GM18507 (cell line): ENCODE measurements around the gene NCOA7.
A peak's percentile ranks its signal among the peaks of the same experiment; 100 is the strongest.

ENCODE experiments used
- DNase-seq: peaks from one replicate; pipeline ENCODE4 v3.0.0; 2011; ENCODE audit warnings: low read depth; ENCODE audit not compliant: insufficient read length; ENCODE audit errors: extremely low spot score
- FAIRE-seq: peaks from 2 replicates; lab custom pipeline; 2011; peaks lifted over from hg19 to GRCh38; lab: Jason Lieb, UNC

Gene NCOA7

DNA sequence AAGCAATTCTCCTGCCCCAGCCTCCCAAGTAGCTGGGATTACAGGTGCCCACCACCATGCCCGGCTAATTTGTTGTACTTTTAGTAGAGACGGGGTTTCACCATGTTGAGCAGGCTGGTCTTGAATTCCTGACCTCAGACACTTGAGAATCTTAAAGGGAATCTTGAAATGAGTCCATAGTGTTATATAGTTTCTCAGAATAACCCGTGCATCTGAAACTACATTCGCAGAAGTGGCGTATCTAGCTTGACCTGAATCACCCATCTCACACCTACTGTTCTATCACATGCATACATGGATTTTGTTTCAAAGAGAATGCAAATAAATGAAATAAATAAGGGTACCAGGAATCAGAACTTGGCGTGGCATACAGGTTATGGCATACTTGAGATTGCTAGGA is 65.0 kb downstream of the NCOA7 start:
- DNase-seq (no peak), FAIRE-seq (peak; percentile 15)

- FAIRE-seq (no peak), DNase-seq (no peak)
Observed at GRCh38 chr6:125857846-125858245, 67.1 kb downstream of the NCOA7 start.

DNA sequence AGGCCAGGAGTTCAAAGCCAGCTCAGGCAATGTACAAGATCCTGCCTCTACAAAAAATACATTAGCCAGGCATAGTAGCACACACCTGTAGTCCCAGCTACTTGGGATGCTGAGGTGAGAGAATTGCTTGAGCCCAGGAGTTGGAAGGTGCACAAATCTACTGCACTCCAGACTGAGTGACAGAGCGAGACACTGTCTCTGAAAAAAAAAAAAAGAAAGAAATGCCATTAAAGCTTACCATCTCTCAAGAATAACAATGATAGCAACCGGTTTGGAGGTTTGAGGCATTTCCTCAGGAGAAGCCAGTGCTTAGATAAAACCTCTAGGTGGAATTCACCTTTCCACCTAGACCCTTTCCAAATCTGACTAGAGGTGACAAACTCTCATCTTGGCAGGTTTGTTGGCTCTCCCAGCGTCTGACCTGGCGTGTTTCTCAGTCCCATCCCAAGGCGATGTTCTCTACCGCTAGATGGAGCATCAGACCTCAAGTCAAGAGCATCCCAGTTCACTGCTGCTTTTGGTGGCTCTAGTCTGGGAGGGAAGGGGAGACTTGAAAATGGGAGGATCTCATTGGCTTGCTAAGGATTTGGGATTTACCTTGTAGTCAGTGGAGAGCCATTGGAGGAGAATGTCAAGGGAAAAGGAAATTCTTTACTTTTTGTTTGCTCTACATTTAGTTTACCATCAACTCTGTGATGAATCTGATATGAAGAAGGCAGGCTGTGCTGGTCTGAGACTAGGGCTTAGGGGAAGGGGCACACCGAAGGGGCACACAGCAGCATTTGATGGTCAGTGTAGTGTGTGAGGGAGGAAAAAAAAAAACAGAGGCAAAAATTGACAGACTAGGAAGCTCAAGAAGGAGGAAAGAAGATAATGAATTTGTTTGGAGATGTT is 67.9 kb downstream of the NCOA7 start:
- peak; percentile 81 for FAIRE-seq
- DNase-seq = peak; percentile 14

DNA sequence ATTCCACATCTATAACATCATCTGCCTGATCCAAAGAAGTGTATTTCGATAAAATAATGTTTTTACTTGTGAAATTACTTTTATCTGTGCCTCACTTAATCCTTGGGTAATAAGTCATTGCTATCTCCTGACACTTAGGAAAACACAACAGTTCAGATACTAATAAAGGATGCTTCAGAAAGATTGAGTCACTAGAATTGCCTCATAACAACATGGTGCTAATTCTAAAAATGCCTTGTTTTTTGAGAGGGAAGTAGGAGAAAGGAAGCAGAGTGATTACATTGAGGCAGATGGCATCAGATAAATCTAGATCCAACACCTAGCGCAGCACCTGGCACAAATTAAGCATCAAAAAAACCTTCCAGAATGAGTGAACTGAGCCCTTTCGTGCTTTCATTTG is 69.0 kb downstream of the NCOA7 start:
- FAIRE-seq = no peak
- DNase-seq = no peak

DNA sequence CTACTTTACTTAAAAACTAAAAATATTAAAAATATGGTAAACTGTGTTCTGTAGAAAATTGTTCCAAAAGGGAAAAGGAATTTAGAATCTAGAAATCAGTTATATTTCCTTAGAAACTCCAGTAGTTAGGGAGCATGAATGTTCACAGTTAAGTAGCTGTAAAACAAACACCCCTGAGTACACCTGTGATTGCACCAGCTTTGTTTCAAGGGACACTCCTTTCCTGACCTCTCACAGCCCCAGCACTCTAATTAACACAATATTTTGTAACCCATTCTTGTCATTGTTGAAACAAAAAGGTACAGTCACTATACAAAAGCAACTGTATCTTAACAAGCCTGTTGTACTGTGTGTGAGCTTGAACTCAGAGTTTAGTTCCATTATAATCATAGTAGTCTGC is 72.3 kb downstream of the NCOA7 start:
- DNase-seq (no peak), FAIRE-seq (no peak)

DNA sequence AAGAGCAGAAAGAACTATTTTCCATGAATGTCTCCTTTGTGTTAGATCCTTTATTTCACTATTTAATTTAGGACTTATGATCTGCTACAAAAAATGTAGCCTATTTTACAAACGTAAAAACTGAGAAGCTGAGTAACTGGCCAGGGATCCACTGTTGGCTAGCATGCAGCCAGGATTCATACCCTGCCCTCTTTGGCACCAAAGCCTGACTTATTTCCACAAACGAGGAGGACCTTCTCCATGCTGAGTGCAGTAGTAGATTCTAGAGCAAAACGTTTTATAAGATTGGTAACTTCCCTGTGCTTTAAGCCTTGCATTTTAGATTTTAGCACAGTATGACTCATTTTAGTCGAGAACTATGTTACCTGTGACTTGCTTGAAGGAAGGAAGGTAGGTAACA is 74.3 kb downstream of the NCOA7 start:
- DNase-seq (no peak), FAIRE-seq (no peak)

DNA sequence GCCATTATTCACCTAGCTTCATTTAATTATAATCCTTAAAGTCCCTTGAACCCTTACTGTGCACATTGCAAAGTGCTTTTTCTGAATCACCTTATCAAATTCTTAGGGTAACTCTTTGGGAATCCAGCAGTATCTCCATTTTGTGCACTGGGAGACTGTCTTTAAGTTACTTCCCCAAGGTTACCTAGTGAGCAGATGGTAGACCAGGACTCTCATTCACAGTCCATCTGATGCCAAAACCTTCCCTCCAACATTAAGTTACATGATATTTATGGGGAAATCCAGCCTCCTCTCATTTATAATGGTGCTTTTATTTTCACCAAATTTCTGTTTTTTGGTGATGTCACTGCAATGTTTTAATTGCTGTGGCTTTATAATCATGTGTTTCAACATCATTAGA is 75.7 kb downstream of the NCOA7 start:
- no peak for FAIRE-seq
- no peak for DNase-seq

GRCh38 chr6:125867483-125867942 is 76.8 kb downstream of the NCOA7 start:
- DNase-seq (no peak), FAIRE-seq (no peak)

GRCh38 chr6:125868252-125868651 is 77.5 kb downstream of the NCOA7 start:
- no peak for FAIRE-seq
- no peak for DNase-seq

GRCh38 chr6:125868678-125869395 is 78.1 kb downstream of the NCOA7 start:
- no peak for FAIRE-seq
- no peak for DNase-seq

DNA sequence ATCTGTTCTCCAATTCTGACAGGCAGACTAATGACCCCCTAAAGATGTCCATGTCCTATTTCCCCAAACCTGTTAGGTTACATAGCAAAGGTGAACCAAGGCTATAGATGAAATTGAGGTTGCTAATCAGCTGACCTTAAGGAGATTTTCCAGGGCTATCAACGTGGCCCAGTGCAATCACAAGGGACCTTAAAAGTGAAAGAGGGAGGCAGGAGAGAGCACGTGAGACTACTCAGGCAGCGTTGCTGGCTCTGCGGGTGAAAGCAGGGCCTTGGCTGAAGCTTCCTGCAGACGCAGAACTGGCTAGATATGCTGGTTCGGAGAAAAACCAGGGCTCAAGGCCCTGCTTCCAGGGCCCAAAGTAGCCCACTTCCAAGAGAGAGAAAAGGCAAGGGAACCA is 78.7 kb downstream of the NCOA7 start:
- no peak for DNase-seq
- no peak for FAIRE-seq

DNA sequence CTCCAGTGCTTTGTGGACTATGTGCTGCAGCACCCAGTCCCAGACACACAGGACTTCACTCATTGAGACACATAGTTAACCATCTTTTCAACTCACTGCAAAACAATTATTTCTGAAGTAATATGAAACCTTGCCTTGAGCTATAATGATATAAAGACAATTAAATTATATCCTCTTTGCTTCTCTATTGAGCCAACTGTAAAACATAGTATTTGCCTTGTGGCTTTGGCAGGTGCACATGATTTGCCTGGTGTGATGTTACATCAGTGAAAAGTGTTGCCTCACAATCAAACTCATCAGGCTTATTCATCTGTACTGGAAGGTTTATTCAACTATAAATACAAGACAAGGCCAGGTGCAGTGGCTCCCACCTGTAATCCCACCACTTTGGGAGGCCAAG is 80.6 kb downstream of the NCOA7 start:
- FAIRE-seq = no peak
- DNase-seq = no peak

GRCh38 chr6:125872259-125872921 is 81.6 kb downstream of the NCOA7 start:
- no peak for FAIRE-seq

GRCh38 chr6:125882243-125882642 is 91.5 kb downstream of the NCOA7 start:
- FAIRE-seq (no peak), DNase-seq (no peak)

More at GRCh38 chr6:125872259-125872921, 81.6 kb downstream of the NCOA7 start:
- DNase-seq = no peak

DNA sequence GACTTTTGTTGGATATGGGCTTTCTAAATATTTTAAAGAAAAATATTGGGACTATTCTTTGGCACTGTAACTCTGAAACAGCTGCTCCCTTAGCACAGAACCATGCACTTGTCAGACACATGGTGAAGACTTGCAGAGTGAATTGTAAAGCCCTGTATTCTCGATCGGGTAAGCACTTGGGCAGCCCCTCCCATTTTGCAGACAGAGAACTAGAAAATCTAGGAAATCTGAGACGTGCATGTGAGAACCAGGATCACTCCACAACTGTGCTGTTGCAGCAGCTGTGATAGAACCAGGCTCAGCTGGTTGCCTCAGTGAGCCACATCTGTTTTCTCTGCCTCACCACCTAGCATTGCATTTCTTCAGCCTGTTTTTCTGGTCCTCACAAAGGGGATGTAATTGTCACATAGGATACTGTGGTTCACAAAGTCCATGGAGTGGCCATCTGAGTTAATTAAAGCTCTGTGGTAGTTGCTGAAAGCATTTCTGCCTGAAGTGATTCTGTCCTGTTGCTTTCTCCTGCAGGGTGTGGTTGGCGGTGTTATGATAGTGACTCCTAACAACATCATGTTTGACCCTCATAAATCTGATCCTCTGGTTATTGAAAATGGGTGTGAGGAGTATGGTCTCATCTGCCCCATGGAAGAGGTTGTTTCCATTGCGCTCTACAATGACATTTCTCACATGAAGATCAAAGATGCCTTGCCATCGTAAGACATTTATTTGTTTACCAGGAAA is 94.0 kb downstream of the NCOA7 start:
- no peak for FAIRE-seq
- DNase-seq = no peak

DNA sequence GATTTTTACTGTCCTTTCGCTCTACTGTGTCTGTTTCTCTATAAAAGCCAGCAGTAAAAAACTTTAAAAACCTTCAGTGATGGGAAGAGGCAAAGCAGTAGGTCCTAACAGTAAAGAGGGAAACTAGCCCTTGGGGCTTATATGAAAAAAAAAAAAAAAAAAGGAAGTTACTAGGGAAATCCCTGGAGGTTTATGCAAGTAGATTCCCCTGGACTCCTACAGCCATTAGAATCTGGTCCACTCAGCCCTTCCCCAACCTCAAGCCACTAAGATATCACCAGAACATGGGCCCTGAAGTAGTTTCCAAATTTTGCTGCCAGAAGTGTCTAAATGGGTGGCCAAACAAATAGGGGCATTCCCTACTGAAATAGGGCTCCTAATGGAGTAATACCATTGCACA is 95.3 kb downstream of the NCOA7 start:
- FAIRE-seq = no peak
- no peak for DNase-seq

GRCh38 chr6:125886914-125887313 is 96.2 kb downstream of the NCOA7 start:
- no peak for DNase-seq
- FAIRE-seq = no peak

- no peak for FAIRE-seq
- DNase-seq = no peak
Observed at GRCh38 chr6:125887372-125887771, 96.6 kb downstream of the NCOA7 start.

- DNase-seq (no peak), FAIRE-seq (peak; percentile 46)
Observed at GRCh38 chr6:125888989-125889656, 98.4 kb downstream of the NCOA7 start.
